A549 (cell line): ENCODE data around the gene HLA-C. TPM values are rescaled to one million over a fixed set of nuclear protein-coding genes. Genes with fewer than 3 reads are reported as not detected.

ENCODE experiments used
- ATAC-seq, 2 experiments: fragments of 200-7000 bp in 1 of 2; fragments of >200 bp in 1 of 2; cut with Nextera tagmentation in 1 of 2; cut with Tn5 transposase in 1 of 2; 3 replicates each; pipeline versions ENCODE4 v1.8.0 to v1.9.1; 2018 to 2020; ENCODE audit warnings: mild to moderate bottlenecking in 1 of 2, moderate library complexity in 1 of 2
- CTCF ChIA-PET: fragments of 300-600 bp; sonication (Branson Sonifier 250); formaldehyde crosslinking; extraction: SDS; loops from one replicate; lab custom pipeline; 2021; ENCODE audit warnings: antibody characterized with exemption, inconsistent platforms; lab: Yijun Ruan, JAX
- POLR2A ChIA-PET: fragments of 350-600 bp; formaldehyde crosslinking; extraction: SDS; loops from one replicate; lab custom pipeline; 2021; ENCODE audit warnings: antibody characterized with exemption, inconsistent platforms; lab: Yijun Ruan, JAX
- DNase-seq, 2 experiments: peaks; one replicate each; pipeline versions ENCODE4 v3.0.0 to v3.0.0-alpha.2; 2011 to 2016; ENCODE audit warnings: low read depth in 1 of 2, low spot score in 1 of 2
- FAIRE-seq: peaks from 2 replicates; lab custom pipeline; 2011; peaks lifted over from hg19 to GRCh38; lab: Jason Lieb, UNC
- H3K27ac ChIP-seq, 2 experiments: fragments of >200 bp; sonication (Bioruptor Twin); formaldehyde crosslinking; 3 replicates each; pipeline ENCODE4 v1.5.1; 2016 to 2017
- H3K4me1 ChIP-seq: fragments of >200 bp; sonication (Bioruptor Twin); formaldehyde crosslinking; 3 replicates; pipeline ENCODE4 v1.6.1; 2016
- H3K4me2 ChIP-seq: fragments of >200 bp; sonication (Bioruptor Twin); formaldehyde crosslinking; 3 replicates; pipeline ENCODE4 v1.6.1; 2016
- H3K4me3 ChIP-seq: fragments of >200 bp; sonication (Bioruptor Twin); formaldehyde crosslinking; 3 replicates; pipeline ENCODE4 v1.5.1; 2016
- H3K9me3 ChIP-seq: fragments of >200 bp; sonication (Bioruptor Twin); formaldehyde crosslinking; 3 replicates; pipeline ENCODE4 v1.6.1; 2016
- BHLHE40 ChIP-seq: IDR thresholded peaks from 2 replicates; pipeline ENCODE4 v1.6.1; 2012; ENCODE audit warnings: low read depth, low read length, inconsistent platforms
- CBX2 ChIP-seq: fragments of 200-600 bp; sonication (generic); IDR thresholded peaks from 2 replicates; pipeline ENCODE4 v1.6.1; 2016; ENCODE audit warnings: low read depth, mild to moderate bottlenecking, borderline replicate concordance
- CBX8 ChIP-seq: fragments of 200-600 bp; sonication (generic); IDR thresholded peaks from 2 replicates; pipeline ENCODE4 v1.6.1; 2016
- CTCF ChIP-seq: fragments of >200 bp; sonication (Bioruptor Twin); formaldehyde crosslinking; IDR thresholded peaks from 3 replicates; pipeline ENCODE4 v1.5.1; 2016
- E2F6 ChIP-seq: IDR thresholded peaks from 2 replicates; pipeline ENCODE4 v1.6.1; 2012; ENCODE audit warnings: low read depth, borderline replicate concordance
- ELK1 ChIP-seq: fragments of 150-350 bp; IDR thresholded peaks from 2 replicates; pipeline ENCODE4 v1.6.1; 2014; ENCODE audit warnings: low read depth, mild to moderate bottlenecking, low read length
- FOSB ChIP-seq: fragments of 250-450 bp; sonication (Bioruptor Pico); IDR thresholded peaks from 2 replicates; pipeline ENCODE4 v1.5.0; 2020; ENCODE audit warnings: mild to moderate bottlenecking, moderate library complexity
- FOSL2 ChIP-seq, 2 experiments: fragments of 450-650 bp in 1 of 2; fragments of >200 bp in 1 of 2; sonication (Bioruptor Twin) in 1 of 2; formaldehyde crosslinking; IDR thresholded peaks; 2 replicates each; pipeline versions ENCODE4 v1.5.0 to v1.6.1; 2016 to 2020; ENCODE audit warnings: mild to moderate bottlenecking in 1 of 2, moderate library complexity in 1 of 2
- HDAC2 ChIP-seq: fragments of 200-600 bp; sonication (generic); IDR thresholded peaks from 2 replicates; pipeline ENCODE4 v1.6.1; 2016
- JUN ChIP-seq, 2 experiments: fragments of >200 bp; sonication (Bioruptor Twin); formaldehyde crosslinking; IDR thresholded peaks; 2 replicates in 1 of 2; 3 replicates in 1 of 2; pipeline ENCODE4 v1.6.1; 2016 to 2017
- JUNB ChIP-seq: fragments of >200 bp; sonication (Bioruptor Twin); formaldehyde crosslinking; IDR thresholded peaks from 2 replicates; pipeline ENCODE4 v1.6.1; 2016
- MAFK ChIP-seq: fragments of 450-650 bp; IDR thresholded peaks from 2 replicates; pipeline ENCODE4 v1.6.1; 2014; ENCODE audit not compliant: partially characterized antibody
- MAZ ChIP-seq: fragments of 150-350 bp; IDR thresholded peaks from 2 replicates; pipeline ENCODE4 v1.6.1; 2014; ENCODE audit warnings: antibody characterized with exemption, low read depth, low read length, borderline replicate concordance
- NPAS2 ChIP-seq: fragments of 250-450 bp; sonication (Bioruptor Pico); IDR thresholded peaks from 2 replicates; pipeline ENCODE4 v1.8.0; 2022; ENCODE audit warnings: mild to moderate bottlenecking, moderate library complexity, borderline replicate concordance
- NR3C1 ChIP-seq: fragments of >200 bp; sonication (Bioruptor Twin); formaldehyde crosslinking; IDR thresholded peaks from 3 replicates; pipeline ENCODE4 v1.6.1; 2017
- RAD21 ChIP-seq, 2 experiments: fragments of >200 bp in 1 of 2; sonication (Bioruptor Twin) in 1 of 2; formaldehyde crosslinking in 1 of 2; IDR thresholded peaks in 1 of 2; conservative IDR thresholded peaks in 1 of 2; 2 replicates in 1 of 2; 3 replicates in 1 of 2; pipeline ENCODE4 v1.6.1; 2012 to 2018; ENCODE audit warnings: inconsistent platforms in 1 of 2
- RARB ChIP-seq: fragments of 250-450 bp; sonication (Bioruptor Pico); IDR thresholded peaks from 2 replicates; pipeline ENCODE4 v1.8.0; 2021; ENCODE audit warnings: mild to moderate bottlenecking, moderate library complexity
- REST ChIP-seq: fragments of 200-600 bp; sonication (generic); IDR thresholded peaks from 2 replicates; pipeline ENCODE4 v1.6.1; 2016; ENCODE audit warnings: antibody characterized with exemption, mild to moderate bottlenecking, moderate library complexity
- RFX5 ChIP-seq: fragments of 450-650 bp; IDR thresholded peaks from 2 replicates; pipeline ENCODE4 v1.7.1; 2014; ENCODE audit warnings: antibody characterized with exemption, mild to moderate bottlenecking, moderate library complexity
- RNF2 ChIP-seq: fragments of 200-600 bp; sonication (generic); IDR thresholded peaks from 2 replicates; pipeline ENCODE4 v1.6.1; 2016; ENCODE audit warnings: low read depth, mild to moderate bottlenecking, antibody characterized with exemption, moderate library complexity, borderline replicate concordance
- TFCP2L1 ChIP-seq: fragments of 250-450 bp; sonication (Bioruptor Pico); IDR thresholded peaks from 2 replicates; pipeline ENCODE4 v1.5.0; 2021; ENCODE audit warnings: mild to moderate bottlenecking
- USF2 ChIP-seq: fragments of 450-650 bp; IDR thresholded peaks from 2 replicates; pipeline ENCODE4 v1.6.1; 2014; ENCODE audit warnings: antibody characterized with exemption
- ZC3H11A ChIP-seq: fragments of 450-650 bp; IDR thresholded peaks from 2 replicates; pipeline ENCODE4 v1.6.1; 2014; ENCODE audit warnings: antibody characterized with exemption, mild to moderate bottlenecking
- ZFP36 ChIP-seq: fragments of 450-650 bp; IDR thresholded peaks from 2 replicates; pipeline ENCODE4 v1.6.1; 2014; ENCODE audit warnings: borderline replicate concordance; ENCODE audit not compliant: partially characterized antibody
- WGBS: methylation state at CpG from one replicate; pipeline ENCODE4 v1.1.6; 2017; ENCODE audit errors: missing lambda C conversion rate; 5-methylcytosine and 5-hydroxymethylcytosine counted together
- polyA plus RNA-seq, 4 experiments: library from polyadenylated mRNA; depleted of rRNA in 3 of 4; stranded (reverse); fragments of >200 nt; fragmentation: RNase III in 1 of 4; extraction: RNeasy Plus Mini Kit Qiagen cat#74134 plus additional on column Dnase treatment in 1 of 4; gene quantifications; 2 replicates in 3 of 4; 3 replicates in 1 of 4; pipeline ENCODE4 v1.2.3, GENCODE V29; 2011 to 2017

HLA-C gene
- polyA plus RNA-seq, 2 of the 4 experiments (the other 2 are of a cell fraction) = 22.6 to 40.9 TPM

- TF ChIP-seq CTCF = no peak
- no peak for TF ChIP-seq TFCP2L1 (CRISPR knock-in tag)
These were observed 35.8 kb upstream of the HLA-C start (continued) for GRCh38 chr6:31307669-31308049.

- no peak overlapping the region for H3K4me3 ChIP-seq
- 50% methylated on average over 4 of the region's 4 CpGs for WGBS
- no peak overlapping the region for H3K27ac ChIP-seq
- ATAC-seq = no peak
- ChIA-PET CTCF (interaction anchor here (0.9 kb wide), 1 partner anchor 59 kb away, joined by 3 read pairs; no protein-coding TSS in a partner anchor), POLR2A (no interaction called here)
- no peaks in the 10 kb centered on the region for H3K4me1 ChIP-seq
- FAIRE-seq = no peak
- H3K9me3 ChIP-seq = no peaks in the 10 kb centered on the region
- TF ChIP-seq RAD21 (conservative IDR thresholded peaks at IDR 0.05 in 1 of 2, IDR thresholded peaks at IDR 0.05 in 1 of 2) (no peak), FOSL2 (IDR thresholded peaks at IDR 0.05) (no peak), FOSL2 (CRISPR knock-in tag; IDR thresholded peaks at IDR 0.05) (no peak), CBX2 (no peak), E2F6 (no peak), MAFK (no peak), ELK1 (no peak), TFCP2L1 (CRISPR knock-in tag) (no peak), JUN (IDR thresholded peaks at IDR 0.05) (no peak), HDAC2 (no peak), CBX8 (no peak), REST (no peak), ZC3H11A (no peak), NR3C1 (no peak), JUNB (no peak)
- H3K4me2 ChIP-seq = no peak overlapping the region
- DNase-seq = no peak
These were observed 33.9 kb upstream of the HLA-C start for GRCh38 chr6:31305703-31306219.

GRCh38 chr6:31304683-31305082, 32.8 kb upstream of the HLA-C start:
- Histone ChIP-seq H3K9me3 (no peaks in the 10 kb centered on the region), H3K4me2 (no peak overlapping the region), H3K4me3 (no peak overlapping the region), H3K4me1 (no peaks in the 10 kb centered on the region), H3K27ac (no peak overlapping the region)
- POLR2A ChIA-PET = no interaction called here
- CTCF ChIA-PET = no interaction called here
- ATAC-seq (no peak), DNase-seq (no peak), FAIRE-seq (no peak)
- WGBS = 57% methylated on average over 4 of the region's 4 CpGs
- TF ChIP-seq RAD21 (conservative IDR thresholded peaks at IDR 0.05 in 1 of 2, IDR thresholded peaks at IDR 0.05 in 1 of 2) = no peak
- TF ChIP-seq BHLHE40 = no peak
- TF ChIP-seq FOSB = no peak
- no peak for TF ChIP-seq HDAC2
- no peak for TF ChIP-seq RFX5
- no peak for TF ChIP-seq ZFP36
- no peak for TF ChIP-seq USF2
- TF ChIP-seq CBX8 = no peak
- no peak for TF ChIP-seq MAZ
- TF ChIP-seq ZC3H11A = no peak
- TF ChIP-seq RNF2 = no peak
- no peak for TF ChIP-seq RARB (CRISPR knock-in tag)
- no peak for TF ChIP-seq NPAS2 (CRISPR knock-in tag)
